HFFc6 (cell line): ENCODE measurements around the gene CUX1. TPM values are rescaled to one million over a fixed set of nuclear protein-coding genes. Genes with fewer than 3 reads are reported as not detected.

ENCODE experiments used
- DNase-seq: peaks from one replicate; pipeline ENCODE4 v3.0.0-alpha.2; 2018
- H3K27ac Mint-ChIP-seq: 2 replicates; pipeline ENCODE4 v1.8.0; 2020; ENCODE audit warnings: mild to moderate bottlenecking, mixed read lengths
- H3K27me3 Mint-ChIP-seq: 2 replicates; pipeline ENCODE4 v1.8.0; 2021; ENCODE audit warnings: mild to moderate bottlenecking, moderate library complexity, mixed read lengths; ENCODE audit not compliant: insufficient read depth
- H3K36me3 Mint-ChIP-seq: 2 replicates; pipeline ENCODE4 v1.8.0; 2021; ENCODE audit warnings: low read depth, mixed read lengths
- H3K4me1 Mint-ChIP-seq: 2 replicates; pipeline ENCODE4 v1.8.0; 2020; ENCODE audit warnings: low read depth, mixed read lengths
- H3K4me3 Mint-ChIP-seq: 2 replicates; pipeline ENCODE4 v1.8.0; 2020; ENCODE audit warnings: mild to moderate bottlenecking, moderate library complexity, mixed read lengths
- H3K9me3 Mint-ChIP-seq: 2 replicates; pipeline ENCODE4 v1.8.0; 2020; ENCODE audit warnings: mild to moderate bottlenecking, mixed read lengths
- CTCF ChIP-seq: fragments of 200-600 bp; sonication (generic); IDR thresholded peaks from 2 replicates; pipeline ENCODE4 v1.5.0; 2021; ENCODE audit warnings: antibody characterized with exemption, mild to moderate bottlenecking
- total RNA-seq, 6 experiments: library from RNA; stranded (reverse); fragmentation: NEBNext Ultra II Directional; extraction: Animal tissue kit (Norgen Biotek cat#: 25700); gene quantifications; 2 replicates in 1 of 6; 3 replicates in 5 of 6; pipeline ENCODE4 v1.2.3, GENCODE V29; 2021

CUX1 gene
- total RNA-seq, 6 experiments from 2014 or later, result 46.9 to 64.2 (median 51.6) TPM

DNA sequence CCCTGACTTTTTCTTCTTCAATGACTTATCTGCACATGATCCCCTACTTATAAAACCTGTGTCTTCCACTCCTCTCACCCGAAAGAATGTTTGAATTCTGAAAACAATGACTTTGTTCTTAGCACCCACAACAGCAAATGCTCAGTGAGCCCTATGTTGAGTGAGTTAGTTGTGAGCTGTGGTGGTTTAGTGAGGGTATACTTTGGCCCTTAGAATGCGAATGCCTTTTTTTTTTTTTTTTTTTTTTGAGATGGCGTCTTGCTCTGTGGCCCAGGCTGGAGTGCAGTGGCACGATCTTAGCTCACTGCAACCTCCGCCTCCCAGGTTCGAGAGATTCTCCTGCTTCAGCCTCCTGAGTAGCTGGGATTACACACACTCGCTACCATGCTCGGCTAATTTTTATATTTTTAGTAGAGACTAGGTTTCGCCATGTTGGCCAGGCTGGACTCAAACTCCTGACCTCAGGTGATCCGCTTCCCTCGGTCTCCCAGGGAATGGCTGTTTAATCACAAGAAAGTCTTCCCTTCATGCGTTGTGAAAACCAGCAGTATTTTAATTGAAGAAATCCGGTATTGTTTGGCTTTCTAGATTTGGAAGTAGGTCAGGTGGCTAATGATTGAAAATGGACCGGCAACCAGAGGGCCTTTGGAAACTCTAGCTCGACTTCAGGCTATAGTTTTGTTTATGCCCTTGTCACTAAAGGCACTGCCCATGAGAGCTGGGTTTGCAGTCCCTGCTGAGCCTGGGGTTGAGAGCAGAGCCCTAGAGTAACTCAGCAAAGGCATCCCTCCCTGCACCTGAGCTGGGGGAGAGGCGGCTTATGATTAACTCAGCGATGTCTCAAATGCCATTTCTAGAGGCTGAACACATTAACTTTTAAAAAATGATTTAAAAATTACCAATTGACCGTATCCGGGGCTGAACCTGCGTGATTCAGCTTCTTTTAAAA lies 41.3 kb downstream of the CUX1 start:
- no peaks in the 10 kb centered on the region for H3K9me3 Mint-ChIP-seq
- peaks cover 35% of the 10 kb centered on the region for H3K4me1 Mint-ChIP-seq
- no peaks in the 10 kb centered on the region; the same call in 1 of the 2 replicates for H3K36me3 Mint-ChIP-seq
- H3K27me3 Mint-ChIP-seq, result no peaks in the 10 kb centered on the region; the same call in 1 of the 2 replicates
- H3K4me3 Mint-ChIP-seq, result no peak overlapping the region
- no peak for DNase-seq
- peak overlapping the region; percentile 67 for H3K27ac Mint-ChIP-seq
- TF ChIP-seq CTCF, result no peak

GRCh38 chr7:101859411-101860106 lies 42.1 kb downstream of the CUX1 start:
- Mint-ChIP-seq H3K36me3 (no peaks in the 10 kb centered on the region; the same call in 1 of the 2 replicates), H3K9me3 (no peaks in the 10 kb centered on the region), H3K4me1 (peaks cover 35% of the 10 kb centered on the region), H3K27ac (peak overlapping the region; percentile 20; the same call in 1 of the 2 replicates), H3K4me3 (no peak overlapping the region), H3K27me3 (no peaks in the 10 kb centered on the region; the same call in 1 of the 2 replicates)
- TF ChIP-seq CTCF, result no peak
- DNase-seq, result no peak

GRCh38 chr7:101860316-101861217 lies 43.1 kb downstream of the CUX1 start:
- no peaks in the 10 kb centered on the region for H3K9me3 Mint-ChIP-seq
- H3K4me3 Mint-ChIP-seq, result no peak overlapping the region
- peaks cover 27% of the 10 kb centered on the region for H3K4me1 Mint-ChIP-seq
- peak overlapping the region; percentile 11; the same call in 1 of the 2 replicates for H3K27ac Mint-ChIP-seq
- H3K27me3 Mint-ChIP-seq, result no peaks in the 10 kb centered on the region; the same call in 1 of the 2 replicates
- peaks cover 4% of the 10 kb centered on the region; the same call in 1 of the 2 replicates for H3K36me3 Mint-ChIP-seq
- no peak for TF ChIP-seq CTCF
- DNase-seq, result no peak

DNA sequence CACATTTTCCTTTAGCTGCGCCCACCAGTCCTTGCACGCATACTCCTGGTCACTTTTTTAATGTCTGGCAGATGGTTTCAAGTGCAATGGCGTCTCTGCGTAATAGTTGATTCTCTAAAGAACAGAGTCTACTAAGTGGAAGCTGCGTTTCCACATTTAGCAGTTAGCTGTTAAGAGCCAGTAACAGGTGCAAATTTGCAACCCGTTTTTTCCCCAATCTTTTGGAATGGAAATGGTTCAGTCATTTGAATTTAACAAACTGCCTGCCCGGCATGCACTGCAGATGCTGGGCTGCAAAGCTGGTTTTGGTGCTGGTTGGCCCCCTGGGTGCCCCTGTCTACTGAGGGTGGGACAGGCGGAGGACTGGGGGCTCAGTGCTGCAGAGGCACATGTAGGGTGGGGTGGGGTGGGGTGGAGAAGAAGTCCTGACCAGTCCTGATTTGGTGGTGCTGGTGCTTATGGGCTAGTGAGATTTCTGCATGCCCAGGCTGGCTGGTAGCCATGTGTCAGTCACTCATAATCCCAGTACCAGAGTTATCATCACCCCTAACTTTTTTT lies 43.9 kb downstream of the CUX1 start:
- DNase-seq, result no peak
- no peak overlapping the region for H3K27ac Mint-ChIP-seq
- no peaks in the 10 kb centered on the region; the same call in none of the 2 replicates for H3K27me3 Mint-ChIP-seq
- peaks cover 5% of the 10 kb centered on the region; the same call in 1 of the 2 replicates for H3K36me3 Mint-ChIP-seq
- peaks cover 23% of the 10 kb centered on the region for H3K4me1 Mint-ChIP-seq
- H3K4me3 Mint-ChIP-seq, result no peak overlapping the region
- H3K9me3 Mint-ChIP-seq, result no peaks in the 10 kb centered on the region
- no peak for TF ChIP-seq CTCF
